Uterus (tissue), 2 donors: Measurements from ENCODE around the gene FAM229B.

Experiments used
- POLR2A ChIP-seq, 2 donors: fragments of 450-650 bp; IDR thresholded peaks; one replicate each; pipeline ENCODE4 v1.6.1; 2016; ENCODE audit warnings: antibody characterized with exemption in 2 of 2, mild to moderate bottlenecking in 1 of 2, moderate library complexity in 1 of 2
- TF ChIP-seq, protein P1 (sequence below), 4 experiments: fragments of 200-600 bp in 2 of 4; fragments of 450-650 bp in 2 of 4; sonication (generic) in 2 of 4; IDR thresholded peaks; one replicate each; pipeline ENCODE4 v1.5.1; 2016 to 2019; ENCODE audit warnings: antibody characterized with exemption in 4 of 4, mild to moderate bottlenecking in 2 of 4, moderate library complexity in 1 of 4

DNA sequence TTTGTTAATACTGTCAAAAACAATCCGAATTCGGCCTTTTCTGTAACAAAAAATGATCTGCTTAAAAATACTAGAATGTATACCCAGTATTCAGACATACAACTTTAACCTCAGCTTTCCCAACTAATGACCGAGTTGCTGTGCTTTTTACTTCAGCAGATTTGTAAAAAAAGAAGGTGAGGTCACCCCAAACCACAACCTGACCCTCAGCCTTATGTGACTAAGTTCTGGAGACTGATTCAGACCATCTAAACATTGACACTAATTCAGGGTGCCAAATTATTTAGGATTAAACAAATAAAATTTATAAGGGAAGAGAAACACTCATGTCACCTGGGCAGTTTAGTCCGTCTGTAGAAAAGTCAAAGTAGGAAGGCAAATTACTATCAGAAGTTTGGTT is 25.8 kb upstream of the FAM229B start:
- no peak for TF ChIP-seq POLR2A (IDR thresholded peaks at IDR 0.05)
- TF ChIP-seq, protein P1, sequence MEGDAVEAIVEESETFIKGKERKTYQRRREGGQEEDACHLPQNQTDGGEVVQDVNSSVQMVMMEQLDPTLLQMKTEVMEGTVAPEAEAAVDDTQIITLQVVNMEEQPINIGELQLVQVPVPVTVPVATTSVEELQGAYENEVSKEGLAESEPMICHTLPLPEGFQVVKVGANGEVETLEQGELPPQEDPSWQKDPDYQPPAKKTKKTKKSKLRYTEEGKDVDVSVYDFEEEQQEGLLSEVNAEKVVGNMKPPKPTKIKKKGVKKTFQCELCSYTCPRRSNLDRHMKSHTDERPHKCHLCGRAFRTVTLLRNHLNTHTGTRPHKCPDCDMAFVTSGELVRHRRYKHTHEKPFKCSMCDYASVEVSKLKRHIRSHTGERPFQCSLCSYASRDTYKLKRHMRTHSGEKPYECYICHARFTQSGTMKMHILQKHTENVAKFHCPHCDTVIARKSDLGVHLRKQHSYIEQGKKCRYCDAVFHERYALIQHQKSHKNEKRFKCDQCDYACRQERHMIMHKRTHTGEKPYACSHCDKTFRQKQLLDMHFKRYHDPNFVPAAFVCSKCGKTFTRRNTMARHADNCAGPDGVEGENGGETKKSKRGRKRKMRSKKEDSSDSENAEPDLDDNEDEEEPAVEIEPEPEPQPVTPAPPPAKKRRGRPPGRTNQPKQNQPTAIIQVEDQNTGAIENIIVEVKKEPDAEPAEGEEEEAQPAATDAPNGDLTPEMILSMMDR (IDR thresholded peaks at IDR 0.05): no peak
